GM19099 (cell line): ENCODE measurements around the gene HABP4.

Source experiments
- POLR2A ChIP-seq: IDR thresholded peaks from 3 replicates; pipeline ENCODE4 v1.6.1; 2011; ENCODE audit warnings: low read depth; ENCODE audit not compliant: insufficient read length; ENCODE audit errors: extremely low read depth

HABP4 gene

GRCh38 chr9:96512240-96512639 is 62.3 kb downstream of the HABP4 start:
- TF ChIP-seq POLR2A, result no peak

GRCh38 chr9:96513622-96514021 is 63.7 kb downstream of the HABP4 start:
- no peak for TF ChIP-seq POLR2A

- TF ChIP-seq POLR2A, result no peak
Measured at GRCh38 chr9:96514108-96514799, 64.3 kb downstream of the HABP4 start.

DNA sequence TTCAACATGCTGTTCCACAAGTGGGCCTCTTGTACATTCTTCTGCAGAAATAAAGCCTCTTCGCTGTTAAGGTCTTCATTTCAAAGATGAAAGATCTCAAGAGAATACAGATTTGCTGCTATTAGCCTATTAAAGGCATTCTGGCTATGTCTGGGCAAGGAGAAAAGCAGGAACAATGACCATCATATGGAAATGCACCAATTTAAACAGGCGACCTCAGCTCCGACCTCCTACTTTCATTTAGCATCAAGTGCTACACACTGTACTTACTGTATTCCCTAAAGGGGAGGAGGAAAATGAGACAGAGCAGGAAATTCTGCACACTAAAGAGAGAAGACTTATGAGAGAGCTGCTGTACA is 64.8 kb downstream of the HABP4 start:
- TF ChIP-seq POLR2A, result no peak

DNA sequence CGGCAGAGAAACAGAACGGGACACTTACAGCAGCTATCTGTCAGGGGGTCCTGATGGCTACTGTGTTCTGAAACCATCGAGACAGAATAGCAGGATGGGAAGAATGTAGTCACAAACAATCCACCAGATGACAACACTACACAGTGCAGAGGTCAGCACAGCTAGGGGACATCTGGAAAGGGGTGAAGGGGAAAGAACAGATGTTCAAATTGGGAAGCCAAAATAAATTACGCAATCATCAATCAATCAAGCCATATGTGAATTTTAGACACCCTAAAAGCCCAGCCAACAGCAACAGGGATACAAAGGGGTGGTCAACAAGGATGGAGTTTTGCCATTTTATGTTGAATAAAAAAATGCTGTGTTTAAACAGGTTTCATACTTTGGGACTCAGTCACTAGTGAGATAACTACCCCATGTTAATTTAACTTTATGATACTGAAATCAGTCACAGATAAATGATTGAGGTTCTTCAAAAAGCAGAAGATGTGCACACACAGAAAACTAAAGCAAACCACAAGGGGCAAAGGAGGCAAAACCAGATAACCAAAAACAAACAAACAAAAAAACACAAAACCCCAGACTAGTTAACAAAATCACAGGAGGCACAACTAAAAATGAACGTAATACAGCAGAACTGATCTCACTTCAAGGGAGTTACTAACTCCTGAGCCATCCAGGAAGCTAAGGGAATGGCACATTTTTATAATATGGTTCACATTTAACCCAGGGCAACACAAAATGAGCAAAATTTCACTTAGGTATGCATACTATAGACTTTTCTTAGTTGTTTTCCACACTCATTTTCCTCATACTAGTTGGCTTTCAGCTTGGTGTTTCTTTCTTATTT is 65.9 kb downstream of the HABP4 start:
- TF ChIP-seq POLR2A, result no peak

GRCh38 chr9:96519095-96519494 is 69.1 kb downstream of the HABP4 start:
- TF ChIP-seq POLR2A, result no peak

DNA sequence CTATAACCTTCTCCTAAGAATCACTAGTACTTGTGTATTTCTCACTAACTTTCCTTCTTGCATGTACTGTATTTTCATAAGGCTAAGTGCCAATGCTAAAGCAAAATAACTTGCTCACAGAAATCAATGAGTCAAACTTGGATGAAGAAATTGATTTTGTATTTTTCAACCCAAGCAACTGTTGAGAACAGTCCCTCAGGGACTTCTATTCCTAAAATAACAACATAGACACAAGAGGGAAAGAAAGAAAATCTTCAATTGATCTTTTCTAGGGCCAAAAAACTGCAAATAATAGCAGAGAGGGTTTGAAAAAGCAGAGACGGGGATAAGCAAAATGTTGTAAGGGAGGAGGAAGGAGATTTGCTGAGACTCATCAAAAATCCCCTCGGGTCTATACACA is 69.8 kb downstream of the HABP4 start:
- TF ChIP-seq POLR2A, result no peak

- TF ChIP-seq POLR2A, result no peak
Measured at GRCh38 chr9:96522366-96522765, 72.4 kb downstream of the HABP4 start.

DNA sequence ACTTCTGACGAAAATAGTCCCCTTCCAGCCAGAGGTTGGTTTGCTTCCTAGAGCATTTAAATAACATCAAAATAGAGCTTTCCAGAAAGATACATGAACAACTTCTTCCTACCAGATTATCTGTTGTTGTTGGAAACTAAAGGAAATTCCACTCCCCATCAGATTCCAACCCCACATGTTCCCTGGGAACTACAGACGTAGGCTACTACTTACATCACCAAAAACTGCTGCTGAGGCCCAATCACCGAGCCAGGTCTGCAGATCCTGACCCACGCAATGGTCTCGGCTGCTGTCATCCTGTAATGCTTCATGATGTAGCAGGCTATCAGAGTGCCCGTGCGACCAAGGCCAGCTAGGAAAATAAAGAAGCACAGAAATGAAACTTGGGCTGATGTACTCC is 73.4 kb downstream of the HABP4 start:
- TF ChIP-seq POLR2A, result no peak

- no peak for TF ChIP-seq POLR2A
Measured at GRCh38 chr9:96524045-96524444, 74.1 kb downstream of the HABP4 start.

- TF ChIP-seq POLR2A, result no peak
Measured at GRCh38 chr9:96524764-96525163, 74.8 kb downstream of the HABP4 start.

DNA sequence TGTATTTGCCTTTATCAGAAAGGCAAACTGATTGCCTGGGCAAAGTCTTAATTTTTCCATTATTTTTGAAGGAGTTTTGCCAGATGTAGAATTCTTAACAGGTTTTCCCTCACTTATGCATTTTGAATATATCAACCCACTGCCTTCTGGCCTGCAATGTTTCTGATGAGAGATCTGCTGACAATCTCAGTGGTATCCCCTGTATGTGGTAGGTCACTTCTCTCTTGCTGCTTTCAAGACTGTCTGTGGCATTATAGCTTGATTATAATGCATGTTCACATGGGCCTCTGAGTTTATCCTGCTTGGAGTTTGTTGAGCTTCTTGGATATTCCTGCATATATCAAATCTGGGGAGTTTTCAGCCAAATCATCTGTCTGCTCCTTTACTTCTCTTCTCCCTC is 82.2 kb downstream of the HABP4 start:
- no peak for TF ChIP-seq POLR2A

GRCh38 chr9:96540106-96540505 is 90.1 kb downstream of the HABP4 start:
- no peak for TF ChIP-seq POLR2A
